CD8-positive, alpha-beta memory T cell (primary cell): Measurements from ENCODE around the gene AOC2. TPM values are rescaled to one million over a fixed set of nuclear protein-coding genes. Genes with fewer than 3 reads are reported as not detected.
"Not testable (repeated sequence)": the region's sequence is repeated elsewhere in the genome, so short reads cannot be mapped to it uniquely, and the experiment has no call there.

Experiments
- CTCF ChIA-PET: fragments of 350-600 bp; sonication (Branson Sonifier 250); formaldehyde crosslinking; loops from one replicate; lab custom pipeline; 2021; ENCODE audit warnings: antibody characterized with exemption; lab: Charles Lee
- POLR2A ChIA-PET: fragments of 350-600 bp; sonication (Branson Sonifier 250); formaldehyde crosslinking; loops from one replicate; lab custom pipeline; 2021; ENCODE audit warnings: antibody characterized with exemption; lab: Charles Lee
- DNase-seq, 5 donors: peaks; one replicate each; pipeline versions ENCODE4 v3.0.0 to v3.0.0-alpha.2; 2020 to 2022; ENCODE audit warnings: mixed read lengths in 1 of 5
- H3K27ac ChIP-seq: one replicate; pipeline ENCODE4 v1.7.0; 2013; ENCODE audit warnings: low read depth, mild to moderate bottlenecking, low read length, moderate library complexity
- H3K27me3 ChIP-seq: 2 replicates; pipeline ENCODE4 v1.7.0; 2013; ENCODE audit warnings: low read length, mild to moderate bottlenecking; ENCODE audit not compliant: insufficient read depth, poor library complexity, severe bottlenecking
- H3K36me3 ChIP-seq: 2 replicates; pipeline ENCODE4 v1.7.0; 2013; ENCODE audit warnings: mild to moderate bottlenecking, low read length, moderate library complexity; ENCODE audit not compliant: insufficient read depth
- H3K4me1 ChIP-seq: 2 replicates; pipeline ENCODE4 v1.7.0; 2013; ENCODE audit warnings: mild to moderate bottlenecking, low read length, moderate library complexity; ENCODE audit not compliant: insufficient read depth
- H3K4me3 ChIP-seq: 2 replicates; pipeline ENCODE4 v1.7.0; 2013; ENCODE audit warnings: mild to moderate bottlenecking, low read length
- H3K9me3 ChIP-seq: 2 replicates; pipeline ENCODE4 v1.7.0; 2013; ENCODE audit warnings: mild to moderate bottlenecking, low read length
- H3K27ac Mint-ChIP-seq, 8 donors: one replicate each; pipeline ENCODE4 v1.8.0; 2020 to 2021; ENCODE audit warnings: mixed read lengths in 8 of 8, mild to moderate bottlenecking in 6 of 8, inconsistent platforms in 3 of 8, moderate library complexity in 3 of 8
- H3K27me3 Mint-ChIP-seq, 2 donors: one replicate each; pipeline ENCODE4 v1.8.0; 2020 to 2021; ENCODE audit warnings: mixed read lengths in 2 of 2, mild to moderate bottlenecking in 1 of 2, moderate library complexity in 1 of 2
- H3K36me3 Mint-ChIP-seq, 3 donors: one replicate each; pipeline ENCODE4 v1.8.0; 2020 to 2021; ENCODE audit warnings: mixed read lengths in 3 of 3, inconsistent platforms in 1 of 3, mild to moderate bottlenecking in 1 of 3
- H3K4me1 Mint-ChIP-seq, 3 donors: one replicate each; pipeline ENCODE4 v1.8.0; 2020 to 2021; ENCODE audit warnings: mixed read lengths in 3 of 3, inconsistent platforms in 1 of 3, mild to moderate bottlenecking in 1 of 3
- H3K4me3 Mint-ChIP-seq, 7 donors: one replicate each; pipeline ENCODE4 v1.8.0; 2020 to 2021; ENCODE audit warnings: mixed read lengths in 7 of 7, mild to moderate bottlenecking in 6 of 7, moderate library complexity in 4 of 7, inconsistent platforms in 2 of 7
- H3K9me3 Mint-ChIP-seq, 5 donors: one replicate each; pipeline ENCODE4 v1.8.0; 2020 to 2022; ENCODE audit warnings: mixed read lengths in 5 of 5, mild to moderate bottlenecking in 3 of 5, moderate library complexity in 2 of 5, inconsistent platforms in 1 of 5
- polyA plus RNA-seq: library from polyadenylated mRNA; unstranded; fragments of 300-500 nt; fragmentation: Illumina TruSeq; gene quantifications from one replicate; pipeline ENCODE4 v1.2.3, GENCODE V29; 2021
- total RNA-seq, 2 experiments: library from RNA; stranded (reverse); gene quantifications; one replicate each; pipeline ENCODE4 v1.2.3, GENCODE V29; 2021

Gene AOC2
- total and polyA plus RNA-seq, 3 experiments from 2014 or later, result 0.09 to 2.7 (median 2.4) TPM

- no peaks in the 10 kb centered on the region for H3K36me3 Mint-ChIP-seq
- Histone ChIP-seq H3K4me1 (no peaks in the 10 kb centered on the region), H3K4me3 (no peak overlapping the region), H3K27ac (no peak overlapping the region), H3K36me3 (no peaks in the 10 kb centered on the region), H3K9me3 (no peaks in the 10 kb centered on the region), H3K27me3 (no peaks in the 10 kb centered on the region)
- no peaks in the 10 kb centered on the region for H3K4me1 Mint-ChIP-seq
- H3K27ac Mint-ChIP-seq, result no peak overlapping the region
- ChIA-PET POLR2A (no interaction called here), CTCF (no interaction called here)
- no peak overlapping the region for H3K4me3 Mint-ChIP-seq
- no peak for DNase-seq
- peaks cover 24 to 52% of the 10 kb centered on the region in 2 donors for H3K27me3 Mint-ChIP-seq
- H3K9me3 Mint-ChIP-seq, result peaks cover 0 to 6% (median 0%) of the 10 kb centered on the region in 5 donors
Observed at GRCh38 chr17:42873315-42873714, 28.9 kb downstream of the AOC2 start.

- CTCF ChIA-PET, result not testable (repeated sequence)
Observed at GRCh38 chr17:42873932-42874695, 29.7 kb downstream of the AOC2 start.

GRCh38 chr17:42877037-42877436, 32.7 kb downstream of the AOC2 start:
- Mint-ChIP-seq H3K36me3 (no peaks in the 10 kb centered on the region), H3K27ac (no peak overlapping the region), H3K4me1 (no peaks in the 10 kb centered on the region), H3K9me3 (no peaks in the 10 kb centered on the region), H3K4me3 (no peak overlapping the region), H3K27me3 (peaks cover 21 to 34% of the 10 kb centered on the region in 2 donors)
- POLR2A ChIA-PET, result no interaction called here
- Histone ChIP-seq H3K27me3 (no peaks in the 10 kb centered on the region), H3K27ac (no peak overlapping the region), H3K9me3 (no peaks in the 10 kb centered on the region), H3K4me3 (no peak overlapping the region), H3K36me3 (no peaks in the 10 kb centered on the region), H3K4me1 (no peaks in the 10 kb centered on the region)
- CTCF ChIA-PET, result no interaction called here
- DNase-seq, result no peak

More at GRCh38 chr17:42873932-42874695, 29.7 kb downstream of the AOC2 start:
- POLR2A ChIA-PET, H3K9me3 ChIP-seq, H3K9me3 Mint-ChIP-seq, DNase-seq, H3K4me1 ChIP-seq, H3K27ac Mint-ChIP-seq, H3K36me3 ChIP-seq, H3K4me3 Mint-ChIP-seq, H3K36me3 Mint-ChIP-seq, H3K4me3 ChIP-seq, H3K4me1 Mint-ChIP-seq, H3K27ac ChIP-seq, H3K27me3 ChIP-seq: not testable (repeated sequence)
- peaks cover 24 to 53% of the 10 kb centered on the region in 2 donors for H3K27me3 Mint-ChIP-seq

GRCh38 chr17:42878123-42878880, 33.9 kb downstream of the AOC2 start:
- no peak overlapping the region for H3K4me3 ChIP-seq
- POLR2A ChIA-PET, result no interaction called here
- H3K9me3 ChIP-seq, result no peaks in the 10 kb centered on the region
- H3K9me3 Mint-ChIP-seq, result no peaks in the 10 kb centered on the region
- no peaks in the 10 kb centered on the region for H3K4me1 Mint-ChIP-seq
- H3K36me3 ChIP-seq, result no peaks in the 10 kb centered on the region
- no peak for DNase-seq
- no peak overlapping the region for H3K27ac ChIP-seq
- CTCF ChIA-PET, result no interaction called here
- H3K27me3 ChIP-seq, result no peaks in the 10 kb centered on the region
- H3K36me3 Mint-ChIP-seq, result no peaks in the 10 kb centered on the region
- H3K27ac Mint-ChIP-seq, result no peak overlapping the region
- H3K27me3 Mint-ChIP-seq, result peaks cover 21 to 26% of the 10 kb centered on the region in 2 donors
- H3K4me3 Mint-ChIP-seq, result no peak overlapping the region
- H3K4me1 ChIP-seq, result no peaks in the 10 kb centered on the region

- Histone ChIP-seq H3K27me3 (no peaks in the 10 kb centered on the region), H3K4me1 (no peaks in the 10 kb centered on the region), H3K9me3 (no peaks in the 10 kb centered on the region), H3K4me3 (no peak overlapping the region), H3K27ac (no peak overlapping the region), H3K36me3 (no peaks in the 10 kb centered on the region)
- H3K9me3 Mint-ChIP-seq, result no peaks in the 10 kb centered on the region
- POLR2A ChIA-PET, result no interaction called here
- no peaks in the 10 kb centered on the region for H3K4me1 Mint-ChIP-seq
- no peak overlapping the region for H3K27ac Mint-ChIP-seq
- DNase-seq, result no peak
- peaks cover 20 to 24% of the 10 kb centered on the region in 2 donors for H3K27me3 Mint-ChIP-seq
- CTCF ChIA-PET, result no interaction called here
- no peaks in the 10 kb centered on the region for H3K36me3 Mint-ChIP-seq
- no peak overlapping the region for H3K4me3 Mint-ChIP-seq
Observed at GRCh38 chr17:42878924-42879595, 34.7 kb downstream of the AOC2 start.

- Histone ChIP-seq H3K36me3 (no peaks in the 10 kb centered on the region), H3K4me3 (no peak overlapping the region), H3K9me3 (no peaks in the 10 kb centered on the region), H3K4me1 (no peaks in the 10 kb centered on the region), H3K27ac (no peak overlapping the region), H3K27me3 (no peaks in the 10 kb centered on the region)
- H3K36me3 Mint-ChIP-seq, result no peaks in the 10 kb centered on the region
- peaks cover 18 to 24% of the 10 kb centered on the region in 2 donors for H3K27me3 Mint-ChIP-seq
- POLR2A ChIA-PET, result no interaction called here
- no peaks in the 10 kb centered on the region for H3K4me1 Mint-ChIP-seq
- no peak for DNase-seq
- no peaks in the 10 kb centered on the region for H3K9me3 Mint-ChIP-seq
- CTCF ChIA-PET, result no interaction called here
- no peak overlapping the region for H3K4me3 Mint-ChIP-seq
- no peak overlapping the region for H3K27ac Mint-ChIP-seq
Observed at GRCh38 chr17:42879596-42879985, 35.2 kb downstream of the AOC2 start.

GRCh38 chr17:42880776-42881310, 36.5 kb downstream of the AOC2 start:
- Histone ChIP-seq H3K27ac (no peak overlapping the region), H3K36me3 (no peaks in the 10 kb centered on the region), H3K4me1 (no peaks in the 10 kb centered on the region), H3K9me3 (no peaks in the 10 kb centered on the region), H3K4me3 (no peak overlapping the region), H3K27me3 (no peaks in the 10 kb centered on the region)
- POLR2A ChIA-PET, result no interaction called here
- peaks cover 16 to 21% of the 10 kb centered on the region in 2 donors for H3K27me3 Mint-ChIP-seq
- H3K4me3 Mint-ChIP-seq, result no peak overlapping the region
- no peaks in the 10 kb centered on the region for H3K4me1 Mint-ChIP-seq
- no peak overlapping the region for H3K27ac Mint-ChIP-seq
- no peak for DNase-seq
- H3K9me3 Mint-ChIP-seq, result no peaks in the 10 kb centered on the region
- CTCF ChIA-PET, result no interaction called here
- no peaks in the 10 kb centered on the region for H3K36me3 Mint-ChIP-seq

GRCh38 chr17:42881706-42882105, 37.3 kb downstream of the AOC2 start:
- CTCF ChIA-PET, H3K36me3 Mint-ChIP-seq, POLR2A ChIA-PET, H3K4me1 ChIP-seq, H3K4me3 ChIP-seq, H3K36me3 ChIP-seq, DNase-seq, H3K27ac Mint-ChIP-seq, H3K4me3 Mint-ChIP-seq, H3K27ac ChIP-seq, H3K27me3 ChIP-seq, H3K9me3 ChIP-seq, H3K9me3 Mint-ChIP-seq, H3K4me1 Mint-ChIP-seq: not testable (repeated sequence)
- H3K27me3 Mint-ChIP-seq, result peaks cover 20 to 21% of the 10 kb centered on the region in 2 donors
